ENCODE results near the gene SYT1. TPM values are rescaled to one million over a fixed set of nuclear protein-coding genes. Genes with fewer than 3 reads are reported as not detected.

Gene SYT1
- total and polyA plus RNA-seq, 2 of the 4 experiments (the other 2 are of a cell fraction): 2.8 to 3.0 TPM

GRCh38 chr12:79291711-79292110 is 427.1 kb downstream of the SYT1 start:
- H3K14ac ChIP-seq (replicated peaks; ENCODE audit: low read depth, low read length): no peak overlapping the region
- intact Hi-C loops (cut with micrococcal nuclease) (no loop called here), in situ Hi-C loops (cut with MboI; ENCODE audit: low sequenced_read_pairs) (no loop called here), dilution Hi-C loops (cut with HindIII; ENCODE audit: low sequenced_read_pairs, unreplicated experiment) (no loop called here)
- CTCF ChIA-PET: no interaction called here
- H3K56ac ChIP-seq (ENCODE audit: extremely low read depth, insufficient read depth, low read length): no peak overlapping the region
- TF ChIP-seq FOS (IDR thresholded peaks at IDR 0.05; ENCODE audit: low read depth, low read length) (no peak), MXI1 (IDR thresholded peaks at IDR 0.05; ENCODE audit: borderline replicate concordance, low read depth, low read length) (no peak), MAFK (IDR thresholded peaks at IDR 0.05; ENCODE audit: low read depth, low read length) (no peak), ELK1 (IDR thresholded peaks at IDR 0.05; ENCODE audit: borderline replicate concordance, low read depth, low read length) (no peak), RFX5 (IDR thresholded peaks at IDR 0.05; ENCODE audit: low read depth, low read length) (no peak), CEBPB (IDR thresholded peaks at IDR 0.05; ENCODE audit: low read depth, low read length) (no peak), POLR2A (IDR thresholded peaks at IDR 0.05; ENCODE audit: low read depth, low read length) (no peak), RAD21 (IDR thresholded peaks at IDR 0.05; ENCODE audit: low read length) (no peak), CHD1 (IDR thresholded peaks at IDR 0.05; ENCODE audit: low read depth, low read length) (no peak), RCOR1 (IDR thresholded peaks at IDR 0.05; ENCODE audit: insufficient replicate concordance, low read length) (no peak), CTCF (conservative IDR thresholded peaks at IDR 0.05; ENCODE audit: low read depth, low read length) (no peak), NFE2L2 (IDR thresholded peaks at IDR 0.05; ENCODE audit: low read depth, low read length) (no peak), MAZ (IDR thresholded peaks at IDR 0.05; ENCODE audit: borderline replicate concordance, low read depth, low read length) (no peak), BHLHE40 (IDR thresholded peaks at IDR 0.05; ENCODE audit: low read depth, low read length) (no peak), SMC3 (IDR thresholded peaks at IDR 0.05; ENCODE audit: low read depth, low read length) (no peak), USF2 (IDR thresholded peaks at IDR 0.05; ENCODE audit: low read depth, low read length) (no peak)
- H4K8ac ChIP-seq (ENCODE audit: low read depth in 2 of 2, low read length in 2 of 2): no peak overlapping the region
- no peak overlapping the region for H2AK5ac ChIP-seq (ENCODE audit: low read depth, low read length)
- H3K18ac ChIP-seq (ENCODE audit: low read depth, low read length): no peak overlapping the region
- no peak overlapping the region for H2BK120ac ChIP-seq (ENCODE audit: low read depth, low read length)
- DNase-seq (no peak), ATAC-seq (ENCODE audit: low read depth) (no peak)
- H2AFZ ChIP-seq (replicated peaks; ENCODE audit: low read length, poor library complexity): no peak overlapping the region
- H3K4me1 ChIP-seq (ENCODE audit: control insufficient read depth, insufficient read depth, low read length): 0 out of 2 replicates have a peak, but pooled peaks cover 1% of the 10 kb centered on the region
- H3K4me2 ChIP-seq (ENCODE audit: low read depth, low read length): no peak overlapping the region
- H3K27me3 ChIP-seq (ENCODE audit: control insufficient read depth, insufficient read depth, low read length): no peaks in the 10 kb centered on the region
- no peaks in the 10 kb centered on the region for H3K9me3 ChIP-seq (ENCODE audit: control insufficient read depth, insufficient read depth, low read length)
- no peaks in the 10 kb centered on the region for H3K79me1 ChIP-seq (ENCODE audit: low read depth in 1 of 2, low read length in 2 of 2)
- no peaks in the 10 kb centered on the region for H4K20me1 ChIP-seq (ENCODE audit: insufficient read depth, low read length)
- no peak overlapping the region for H4K5ac ChIP-seq (ENCODE audit: low read depth, low read length)
- no peak overlapping the region for H2AK9ac ChIP-seq (replicated peaks; ENCODE audit: low read depth, low read length, poor library complexity)
- H3K27ac ChIP-seq (ENCODE audit: insufficient read depth, low read length): no peak overlapping the region
- H3K36me3 ChIP-seq (ENCODE audit: control insufficient read depth, insufficient read depth, low read length): no peaks in the 10 kb centered on the region
- H3K9me1 ChIP-seq (ENCODE audit: insufficient read depth, low read length): no peaks in the 10 kb centered on the region
- no peak overlapping the region for H2BK15ac ChIP-seq (ENCODE audit: low read depth, low read length)
- no CpG with 5 or more reads among the region's 3 CpGs for WGBS, 2 experiments (ENCODE audit: extremely low coverage in 2 of 2, insufficient read length in 1 of 2)
- H2BK5ac ChIP-seq (ENCODE audit: low read depth, low read length, poor library complexity, severe bottlenecking): no peak overlapping the region
- POLR2A ChIA-PET (ENCODE audit: unreplicated experiment): no interaction called here
- no peak overlapping the region for H4K91ac ChIP-seq (ENCODE audit: insufficient read depth, low read depth, low read length)
- no peak overlapping the region for H3K4ac ChIP-seq (ENCODE audit: low read depth, low read length)
- no peak overlapping the region for H2BK20ac ChIP-seq (ENCODE audit: low read depth, low read length)
- H3K4me3 ChIP-seq (ENCODE audit: insufficient read depth, low read depth, low read length): no peak overlapping the region
- no peak overlapping the region for H3K23ac ChIP-seq (ENCODE audit: low read depth, low read length)
- H3K9ac ChIP-seq (ENCODE audit: low read depth, low read length): no peak overlapping the region
- no TSS peak for BruUV-seq (replicated peaks)
